ENCODE results near the gene JARID2. TPM values are rescaled to one million over a fixed set of nuclear protein-coding genes. Genes with fewer than 3 reads are reported as not detected.

The JARID2 gene
- polyA plus RNA-seq, 1 experiment = 6.1 TPM

DNA sequence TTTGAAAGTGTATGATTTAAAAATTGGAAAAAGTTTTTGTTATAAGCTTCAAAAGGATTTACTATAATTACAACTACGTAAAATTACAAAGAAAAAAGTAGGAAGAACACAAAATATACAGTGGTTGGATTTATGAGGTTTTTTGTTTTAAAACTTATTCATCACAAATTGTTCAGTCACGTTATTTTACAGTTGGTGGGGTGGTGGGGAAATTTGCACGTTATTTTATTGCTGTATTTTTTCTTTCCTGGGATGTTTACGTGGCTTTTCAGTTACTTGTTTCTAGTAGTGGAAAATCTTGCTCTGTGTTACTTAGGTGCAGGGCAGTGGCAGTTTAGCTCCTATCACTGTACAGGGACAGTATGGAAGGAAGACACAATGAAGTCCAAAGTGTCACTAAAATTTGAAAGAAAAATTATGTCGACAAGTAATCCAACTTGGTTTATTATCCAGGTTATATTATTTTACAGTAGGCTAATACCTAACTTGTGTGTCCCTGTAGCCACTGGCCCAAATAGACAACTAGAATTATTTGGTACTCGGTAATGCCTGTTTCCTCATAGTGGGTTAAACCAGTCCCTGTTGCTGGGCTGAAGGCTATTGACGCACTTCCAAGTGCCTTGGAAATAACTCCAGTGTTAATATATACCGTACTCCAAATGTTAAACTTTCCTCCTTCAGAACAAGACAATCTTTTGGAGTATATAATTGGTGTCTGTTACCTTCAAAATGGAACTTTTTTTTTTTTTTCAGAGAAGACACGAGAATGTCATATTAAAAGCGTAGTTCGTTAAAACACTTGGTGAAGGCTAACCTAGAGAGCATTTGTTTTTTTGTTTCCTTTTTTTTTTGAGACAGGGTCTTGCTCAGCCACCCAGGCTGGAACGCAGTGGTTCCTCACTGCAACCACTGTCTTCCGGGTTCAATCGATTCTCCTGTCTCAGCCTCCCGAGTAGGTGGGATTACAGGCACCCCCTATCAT lies 4.6 kb downstream of the JARID2 start:
- POLR2A ChIA-PET = no interaction called here
- TF ChIP-seq, protein P1, sequence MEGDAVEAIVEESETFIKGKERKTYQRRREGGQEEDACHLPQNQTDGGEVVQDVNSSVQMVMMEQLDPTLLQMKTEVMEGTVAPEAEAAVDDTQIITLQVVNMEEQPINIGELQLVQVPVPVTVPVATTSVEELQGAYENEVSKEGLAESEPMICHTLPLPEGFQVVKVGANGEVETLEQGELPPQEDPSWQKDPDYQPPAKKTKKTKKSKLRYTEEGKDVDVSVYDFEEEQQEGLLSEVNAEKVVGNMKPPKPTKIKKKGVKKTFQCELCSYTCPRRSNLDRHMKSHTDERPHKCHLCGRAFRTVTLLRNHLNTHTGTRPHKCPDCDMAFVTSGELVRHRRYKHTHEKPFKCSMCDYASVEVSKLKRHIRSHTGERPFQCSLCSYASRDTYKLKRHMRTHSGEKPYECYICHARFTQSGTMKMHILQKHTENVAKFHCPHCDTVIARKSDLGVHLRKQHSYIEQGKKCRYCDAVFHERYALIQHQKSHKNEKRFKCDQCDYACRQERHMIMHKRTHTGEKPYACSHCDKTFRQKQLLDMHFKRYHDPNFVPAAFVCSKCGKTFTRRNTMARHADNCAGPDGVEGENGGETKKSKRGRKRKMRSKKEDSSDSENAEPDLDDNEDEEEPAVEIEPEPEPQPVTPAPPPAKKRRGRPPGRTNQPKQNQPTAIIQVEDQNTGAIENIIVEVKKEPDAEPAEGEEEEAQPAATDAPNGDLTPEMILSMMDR (IDR thresholded peaks at IDR 0.05; ENCODE audit: insufficient read depth, low read depth, low read length) = no peak
- H3K27me3 ChIP-seq (ENCODE audit: control insufficient read depth, insufficient read depth, low read length) = no peaks in the 10 kb centered on the region
- H3K4me3 ChIP-seq (ENCODE audit: low read depth, low read length) = no peak overlapping the region
- CTCF ChIA-PET = interaction anchor here (0.5 to 1.2 kb wide), 3 partner anchors 8 to 927 kb away, joined by 3 read pairs; no protein-coding TSS in a partner anchor
- no peaks in the 10 kb centered on the region for H3K36me3 ChIP-seq (ENCODE audit: control insufficient read depth, insufficient read depth, low read length)
- DNase-seq (ENCODE audit: low read depth) = no peak

DNA sequence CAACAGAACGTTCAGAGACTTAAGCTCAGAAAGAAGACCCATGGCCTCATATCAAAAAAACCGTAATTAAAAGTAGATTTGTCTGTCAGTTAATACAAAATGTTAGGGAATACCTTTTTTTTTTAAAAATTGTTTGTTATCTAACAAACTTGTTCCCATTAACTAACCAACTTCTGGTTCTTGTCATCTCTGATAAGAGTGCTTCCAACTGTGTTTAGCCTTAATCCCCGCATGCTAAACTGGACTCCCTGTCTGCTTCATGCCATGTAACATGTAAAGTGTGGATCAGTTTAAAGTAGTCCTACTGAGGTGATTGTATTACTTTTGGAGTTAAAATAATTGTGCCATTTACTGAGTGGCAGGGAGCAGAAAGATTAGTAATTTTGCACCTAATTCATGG lies 6.3 kb downstream of the JARID2 start:
- DNase-seq (ENCODE audit: low read depth) = no peak
- H3K36me3 ChIP-seq (ENCODE audit: control insufficient read depth, insufficient read depth, low read length) = no peaks in the 10 kb centered on the region
- ChIA-PET POLR2A (no interaction called here), CTCF (interaction anchor here (0.7 kb wide), 1 partner anchor 364 kb away, joined by 4 read pairs; no protein-coding TSS in a partner anchor)
- no peaks in the 10 kb centered on the region for H3K27me3 ChIP-seq (ENCODE audit: control insufficient read depth, insufficient read depth, low read length)
- TF ChIP-seq, protein P1 (IDR thresholded peaks at IDR 0.05; ENCODE audit: insufficient read depth, low read depth, low read length) = no peak
- no peak overlapping the region for H3K4me3 ChIP-seq (ENCODE audit: low read depth, low read length)

DNA sequence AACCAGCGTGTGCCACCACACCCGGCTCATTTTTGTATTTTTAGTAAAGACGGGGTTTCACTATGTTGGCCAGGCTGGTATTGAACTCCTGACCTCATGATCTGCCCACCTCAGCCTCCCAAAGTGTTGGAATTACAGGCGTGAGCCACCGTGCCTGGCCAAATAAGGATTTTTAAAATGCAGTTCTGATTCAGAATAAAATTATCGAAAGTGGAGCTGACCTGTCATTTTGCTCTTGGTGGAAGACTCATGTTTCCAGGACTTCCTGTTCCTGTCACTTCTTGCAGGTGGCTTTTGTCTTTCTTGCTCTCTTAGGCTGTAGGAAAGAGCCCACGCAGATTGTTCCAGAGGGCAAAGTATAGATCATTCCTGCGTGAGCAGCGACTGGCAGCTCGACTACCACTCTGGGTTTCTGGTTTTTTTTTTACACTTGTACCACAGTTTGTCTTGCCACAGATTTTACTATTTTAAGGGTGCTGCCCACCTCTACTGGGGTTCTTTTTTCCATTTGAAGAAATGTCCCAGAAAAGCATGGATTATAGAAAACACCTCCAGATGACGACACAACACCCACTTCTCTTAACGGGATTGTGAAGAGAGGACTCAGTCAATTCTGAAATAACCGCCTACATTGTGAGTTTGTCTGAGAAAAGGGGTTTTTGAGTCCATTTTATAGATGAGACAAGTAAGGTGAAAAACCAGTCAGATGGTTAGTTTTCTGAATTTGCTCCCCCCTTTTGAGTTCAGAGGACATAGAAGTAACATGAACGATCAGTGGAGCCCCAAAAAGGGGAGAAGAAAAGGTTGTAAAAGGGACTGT lies 7.5 kb downstream of the JARID2 start:
- TF ChIP-seq, protein P1 (IDR thresholded peaks at IDR 0.05; ENCODE audit: insufficient read depth, low read depth, low read length) = no peak
- CTCF ChIA-PET = no interaction called here
- no peaks in the 10 kb centered on the region for H3K36me3 ChIP-seq (ENCODE audit: control insufficient read depth, insufficient read depth, low read length)
- POLR2A ChIA-PET = interaction anchor here (0.7 kb wide), 1 partner anchor 47 kb away, joined by 3 read pairs; no protein-coding TSS in a partner anchor
- no peaks in the 10 kb centered on the region for H3K27me3 ChIP-seq (ENCODE audit: control insufficient read depth, insufficient read depth, low read length)
- no peak for DNase-seq (ENCODE audit: low read depth)
- H3K4me3 ChIP-seq (ENCODE audit: low read depth, low read length) = no peak overlapping the region

DNA sequence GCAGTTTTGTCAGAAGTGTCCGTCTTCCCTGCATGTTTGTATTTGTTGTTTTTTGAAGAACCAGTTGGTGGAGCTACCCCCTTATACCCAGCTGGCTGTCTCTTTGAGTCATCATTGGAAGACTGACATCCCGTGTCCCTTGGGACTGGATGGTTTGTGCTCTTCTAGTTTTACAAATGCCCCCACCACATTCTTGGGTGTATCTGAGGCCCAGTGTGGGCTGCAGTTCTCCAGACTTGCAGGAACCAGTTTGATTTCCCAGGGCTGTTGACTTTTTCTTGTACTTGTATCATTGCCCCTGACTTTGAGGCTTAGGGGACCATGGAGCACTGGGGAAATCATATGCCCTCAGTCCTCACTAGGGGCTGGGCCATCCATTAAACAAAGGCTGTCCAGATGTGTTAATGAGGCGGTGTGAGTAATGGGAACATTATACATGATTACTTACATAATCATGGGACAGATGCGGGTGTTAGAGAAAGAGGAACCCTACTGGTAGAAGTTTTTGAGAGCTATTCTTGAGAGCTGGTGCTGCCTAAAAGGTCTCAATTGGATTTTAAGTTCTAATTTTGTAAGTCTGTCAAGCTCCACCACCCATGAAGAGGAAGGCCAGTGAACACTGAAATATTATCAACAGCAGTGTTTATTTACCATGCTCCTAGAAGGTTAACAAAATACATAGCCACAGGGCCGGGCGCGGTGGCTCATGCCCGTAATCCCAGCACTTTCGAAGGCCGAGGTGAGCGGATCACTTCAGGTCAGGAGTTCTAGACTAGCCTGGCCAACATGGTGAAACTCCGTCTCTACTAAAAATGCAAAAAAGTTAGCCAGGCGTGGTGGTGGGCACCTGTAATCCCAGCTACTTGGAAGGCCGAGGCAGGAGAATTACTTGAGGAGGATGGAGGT lies 8.5 kb downstream of the JARID2 start:
- TF ChIP-seq, protein P1 (IDR thresholded peaks at IDR 0.05; ENCODE audit: insufficient read depth, low read depth, low read length) = no peak
- no peaks in the 10 kb centered on the region for H3K27me3 ChIP-seq (ENCODE audit: control insufficient read depth, insufficient read depth, low read length)
- POLR2A ChIA-PET = interaction anchor here (0.7 kb wide), 1 partner anchor 46 kb away, joined by 3 read pairs; no protein-coding TSS in a partner anchor
- no peak overlapping the region for H3K4me3 ChIP-seq (ENCODE audit: low read depth, low read length)
- H3K36me3 ChIP-seq (ENCODE audit: control insufficient read depth, insufficient read depth, low read length) = no peaks in the 10 kb centered on the region
- CTCF ChIA-PET = interaction anchor here (0.6 kb wide), 1 partner anchor 178 kb away, joined by 3 read pairs; no protein-coding TSS in a partner anchor
- DNase-seq (ENCODE audit: low read depth) = no peak
